Mononuclear cell (primary cell): ENCODE data around the gene YTHDF1. TPM values are rescaled to one million over a fixed set of nuclear protein-coding genes. Genes with fewer than 3 reads are reported as not detected.
"Not testable (repeated sequence)": the region's sequence is repeated elsewhere in the genome, so short reads cannot be mapped to it uniquely, and the experiment has no call there.

ENCODE experiments used
- H3K27me3 ChIP-seq: 2 replicates; pipeline ENCODE4 v1.6.0; 2011; ENCODE audit warnings: low read length, control low read depth; ENCODE audit not compliant: insufficient read depth
- H3K4me1 ChIP-seq: 2 replicates; pipeline ENCODE4 v1.5.1; 2011; ENCODE audit warnings: mild to moderate bottlenecking, low read length, control low read depth; ENCODE audit not compliant: insufficient read depth
- H3K4me3 ChIP-seq: 2 replicates; pipeline ENCODE4 v1.5.1; 2011; ENCODE audit warnings: mild to moderate bottlenecking, low read length, moderate library complexity
- H3K9me3 ChIP-seq: 2 replicates; pipeline ENCODE4 v1.5.1; 2011; ENCODE audit warnings: low read depth, mild to moderate bottlenecking, control low read depth, low read length
- total RNA-seq: library from RNA; depleted of rRNA; stranded (reverse); fragments of >200 nt; gene quantifications from one replicate; pipeline ENCODE4 v1.2.3, GENCODE V29; 2012

The YTHDF1 gene
- total RNA-seq, 1 donor, result 34.0 TPM

- Histone ChIP-seq H3K4me3 (no peak within 1 kb of the TSS), H3K4me1 (no peaks in the 10 kb centered on the region), H3K9me3 (no peaks in the 10 kb centered on the region), H3K27me3 (peaks cover 17% of the 10 kb centered on the region)
Observed at GRCh38 chr20:63254232-63254605, 38.3 kb upstream of the YTHDF1 start, which contains the start of gene NKAIN4. TSS of gene NKAIN4 (minus strand) at chr20:63254463. CDS start at chr20:63254450, 13 bp downstream.

- Histone ChIP-seq H3K9me3 (no peaks in the 10 kb centered on the region), H3K4me1 (no peaks in the 10 kb centered on the region), H3K4me3 (no peak overlapping the region), H3K27me3 (peaks cover 17% of the 10 kb centered on the region)
Observed at GRCh38 chr20:63253438-63254231, 37.7 kb upstream of the YTHDF1 start.

GRCh38 chr20:63253065-63253437, 37.1 kb upstream of the YTHDF1 start:
- Histone ChIP-seq H3K9me3 (no peaks in the 10 kb centered on the region), H3K27me3 (peaks cover 17% of the 10 kb centered on the region), H3K4me3 (no peak overlapping the region), H3K4me1 (no peaks in the 10 kb centered on the region)

GRCh38 chr20:63252284-63252711, 36.4 kb upstream of the YTHDF1 start:
- H3K27me3 ChIP-seq, result peaks cover 17% of the 10 kb centered on the region
- no peaks in the 10 kb centered on the region for H3K9me3 ChIP-seq
- H3K4me3 ChIP-seq, result no peak overlapping the region

GRCh38 chr20:63251350-63251749, 35.4 kb upstream of the YTHDF1 start:
- H3K4me3 ChIP-seq, H3K9me3 ChIP-seq, H3K4me1 ChIP-seq: not testable (repeated sequence)
- peaks cover 17% of the 10 kb centered on the region for H3K27me3 ChIP-seq

More at GRCh38 chr20:63252284-63252711, 36.4 kb upstream of the YTHDF1 start:
- H3K4me1 ChIP-seq, result no peaks in the 10 kb centered on the region

GRCh38 chr20:63249891-63250290, 34.0 kb upstream of the YTHDF1 start:
- Histone ChIP-seq H3K27me3 (peaks cover 10% of the 10 kb centered on the region), H3K4me3 (no peak overlapping the region), H3K9me3 (no peaks in the 10 kb centered on the region), H3K4me1 (no peaks in the 10 kb centered on the region)

- no peaks in the 10 kb centered on the region for H3K4me1 ChIP-seq
- no peaks in the 10 kb centered on the region for H3K9me3 ChIP-seq
- peaks cover 7% of the 10 kb centered on the region for H3K27me3 ChIP-seq
- H3K4me3 ChIP-seq, result no peak overlapping the region
Observed at GRCh38 chr20:63248835-63249591, 33.1 kb upstream of the YTHDF1 start.

- H3K4me1 ChIP-seq, result no peaks in the 10 kb centered on the region
- peaks cover under 1% of the 10 kb centered on the region for H3K27me3 ChIP-seq
- no peaks in the 10 kb centered on the region for H3K9me3 ChIP-seq
- H3K4me3 ChIP-seq, result no peak overlapping the region
Observed at GRCh38 chr20:63247671-63248228, 31.8 kb upstream of the YTHDF1 start.

- Histone ChIP-seq H3K4me1 (no peaks in the 10 kb centered on the region), H3K27me3 (no peaks in the 10 kb centered on the region), H3K9me3 (no peaks in the 10 kb centered on the region), H3K4me3 (no peak overlapping the region)
Observed at GRCh38 chr20:63246490-63247288, 30.8 kb upstream of the YTHDF1 start.

- H3K4me1 ChIP-seq, result no peaks in the 10 kb centered on the region
- no peaks in the 10 kb centered on the region for H3K27me3 ChIP-seq
- H3K9me3 ChIP-seq, result no peaks in the 10 kb centered on the region
- H3K4me3 ChIP-seq, result no peak overlapping the region
Observed at GRCh38 chr20:63244468-63244867, 28.5 kb upstream of the YTHDF1 start.

GRCh38 chr20:63243604-63244247, 27.8 kb upstream of the YTHDF1 start:
- Histone ChIP-seq H3K27me3 (no peaks in the 10 kb centered on the region), H3K4me1 (no peaks in the 10 kb centered on the region), H3K9me3 (no peaks in the 10 kb centered on the region), H3K4me3 (no peak overlapping the region)

GRCh38 chr20:63242736-63243135, 26.8 kb upstream of the YTHDF1 start:
- Histone ChIP-seq H3K4me3 (no peak overlapping the region), H3K4me1 (no peaks in the 10 kb centered on the region), H3K9me3 (no peaks in the 10 kb centered on the region), H3K27me3 (no peaks in the 10 kb centered on the region)

GRCh38 chr20:63241272-63241671, 25.3 kb upstream of the YTHDF1 start:
- no peak overlapping the region for H3K4me3 ChIP-seq

GRCh38 chr20:63240004-63240403, 24.1 kb upstream of the YTHDF1 start:
- no peaks in the 10 kb centered on the region for H3K27me3 ChIP-seq
- H3K4me1 ChIP-seq, result no peaks in the 10 kb centered on the region
- no peaks in the 10 kb centered on the region for H3K9me3 ChIP-seq
- H3K4me3 ChIP-seq, result no peak overlapping the region

More at GRCh38 chr20:63241272-63241671, 25.3 kb upstream of the YTHDF1 start:
- no peaks in the 10 kb centered on the region for H3K9me3 ChIP-seq
- H3K4me1 ChIP-seq, result no peaks in the 10 kb centered on the region
- no peaks in the 10 kb centered on the region for H3K27me3 ChIP-seq
